Heart left ventricle (tissue), 16 donors: ENCODE data around the gene SMTNL1. TPM values are rescaled to one million over a fixed set of nuclear protein-coding genes. Genes with fewer than 3 reads are reported as not detected.
A peak's percentile ranks its signal among the peaks of the same experiment; 100 is the strongest.
"Not testable (repeated sequence)": the region's sequence is repeated elsewhere in the genome, so short reads cannot be mapped to it uniquely, and the experiment has no call there.

Experiments
- ATAC-seq, 4 donors: fragments of 200-7000 bp; cut with Tn5 transposase; one replicate each; pipeline ENCODE4 v1.9.1; 2020 to 2022; ENCODE audit warnings: moderate library complexity in 4 of 4, mild to moderate bottlenecking in 3 of 4, moderate number of reproducible peaks in 1 of 4
- DNase-seq, 5 donors: peaks; one replicate each; pipeline ENCODE4 v3.0.0-alpha.2; 2020
- H3K27ac ChIP-seq, 12 donors: fragments of 200-600 bp; sonication (generic) in 4 of 12; one replicate each; pipeline versions ENCODE4 v1.5.0 to v1.8.0; 2016 to 2022; ENCODE audit warnings: mild to moderate bottlenecking in 2 of 12
- H3K27me3 ChIP-seq, 9 donors: fragments of 200-600 bp; sonication (generic) in 2 of 9; one replicate each; pipeline versions ENCODE4 v1.5.1 to v1.8.0; 2016 to 2022; ENCODE audit warnings: mild to moderate bottlenecking in 3 of 9
- H3K36me3 ChIP-seq, 9 donors: fragments of 200-600 bp; sonication (generic) in 2 of 9; one replicate each; pipeline versions ENCODE4 v1.5.0 to v1.8.0; 2018 to 2022; ENCODE audit warnings: mild to moderate bottlenecking in 2 of 9
- H3K4me1 ChIP-seq, 12 donors: fragments of 200-600 bp; sonication (generic) in 4 of 12; one replicate each; pipeline versions ENCODE4 v1.5.0 to v1.8.0; 2016 to 2022; ENCODE audit warnings: mild to moderate bottlenecking in 3 of 12
- H3K4me3 ChIP-seq, 12 donors: fragments of 200-600 bp; sonication (generic) in 4 of 12; one replicate each; pipeline versions ENCODE4 v1.5.0 to v1.8.0; 2017 to 2022; ENCODE audit warnings: mild to moderate bottlenecking in 9 of 12, moderate library complexity in 4 of 12
- H3K9me3 ChIP-seq, 12 donors: fragments of 200-600 bp; sonication (generic) in 4 of 12; one replicate each; pipeline versions ENCODE4 v1.5.0 to v1.8.0; 2016 to 2022; ENCODE audit warnings: mild to moderate bottlenecking in 1 of 12
- CTCF ChIP-seq, 12 donors: fragments of 200-600 bp; sonication (generic) in 4 of 12; IDR thresholded peaks; one replicate each; pipeline versions ENCODE4 v1.5.0 to v1.8.0; 2018 to 2022; ENCODE audit warnings: antibody characterized with exemption in 12 of 12, mild to moderate bottlenecking in 5 of 12
- POLR2A ChIP-seq, 2 donors: fragments of 450-650 bp; IDR thresholded peaks; one replicate each; pipeline ENCODE4 v1.6.1; 2017; ENCODE audit warnings: antibody characterized with exemption in 2 of 2, mild to moderate bottlenecking in 2 of 2, moderate library complexity in 2 of 2
- WGBS, 4 donors: extraction: QIAGEN DNeasy Blood & Tissue Kit in 2 of 4; methylation state at CpG; one replicate each; pipeline versions ENCODE4 v1.1.5 to v1.1.7; 2013 to 2018; 5-methylcytosine and 5-hydroxymethylcytosine counted together
- intact Hi-C, 10 donors: fragments of 100-400 bp; cut with DNase I; formaldehyde crosslinking; loops; one replicate each; pipeline versions ENCODE4 v1.11.1 to v1.14.2; 2022
- polyA plus RNA-seq, 2 donors: library from polyadenylated mRNA; stranded (reverse); fragments of 200-250 nt; gene quantifications; one replicate each; pipeline ENCODE4 v1.2.3, GENCODE V29; 2013
- total RNA-seq, 9 donors: library from RNA; depleted of rRNA in 2 of 9; stranded (reverse); fragments of >200 nt in 2 of 9; fragmentation: NEBNext Ultra II Directional in 3 of 9; extraction: Animal tissue kit (Norgen Biotek cat#: 25700) in 3 of 9; gene quantifications; one replicate each; pipeline versions ENCODE4 v1.1.0 to v1.2.4, GENCODE V29; 2016 to 2023
- donor health status: ischemic (EF 13 %, LVEDD 7.1; RV severe dilation, severe dysfunction).
- donor health status: healthy with polysubstance abuse.
- donor health status: DM: no; HTN: yes; CAD: no.
- donor health status: DM: no; HTN: no; CAD: no.
- donor health status: ischemic (EF 25% LVEDD 6.9; RV normal size, moderate dysfunction).
- donor health status: ischemic (EF 25% LVEDD 5.7; RV mildly dilated, moderate dysfunction).
- donor health status: healthy.
- donor health status: DM: yes; HTN: yes; CAD: no.
- donor health status: ischemic (EF 35%, LVEDD 5.7; RV mildly dilated, moderate dysfunction).
- donor health status: nonischemic (EF 11% LVEDD 7.7; RV severe dilation, severe dysfunction).
- donor health status: DM: yes; HTN: yes; CAD: no.
- donor health status: PGD.
- donor health status: ischemic (EF 29% LVEDD 5.4; RV normal size, mild dysfunction).
- donor health status: nonischemic (EF 23%, LVEDD 6.1; RV moderate dilation, normal function).

SMTNL1 gene
- total and polyA plus RNA-seq, 11 donors, result not detected

- no peaks in the 10 kb centered on the region for H3K27me3 ChIP-seq
- peak overlapping the region in 11 of 12 donors; percentile 16 to 81 (median 72) for H3K27ac ChIP-seq
- no peaks in the 10 kb centered on the region for H3K9me3 ChIP-seq
- TF ChIP-seq CTCF (IDR thresholded peaks at IDR 0.05), result no peak
- no peak for TF ChIP-seq POLR2A (IDR thresholded peaks at IDR 0.05)
- H3K4me1 ChIP-seq, result peaks cover 0 to 21% (median 11%) of the 10 kb centered on the region in 12 donors
- peaks cover 0 to 19% (median 15%) of the 10 kb centered on the region in 9 donors for H3K36me3 ChIP-seq
- H3K4me3 ChIP-seq, result peak overlapping the region; percentile 55 to 91 (median 72)
- peak in 1 of 5 donors; percentile 26 for DNase-seq
- intact Hi-C loops, result loop anchor here in 2 of 10 donors (1.0 to 2.0 kb wide), 2 partner anchors 31 to 127 kb away; partner anchors contain the start of gene CLP1 (in 1 of the 2)
- peak in 1 of 4 donors; percentile 30 for ATAC-seq
- WGBS, 4 donors, result 1 to 4% (median 2%) methylated on average over 13 to 17 of the region's 17 CpGs
Observed at GRCh38 chr11:57530215-57530595, 7.2 kb upstream of the SMTNL1 start.

GRCh38 chr11:57530596-57531507 lies 6.5 kb upstream of the SMTNL1 start, which contains the start of gene TIMM10:
TSS of gene TIMM10 (minus strand) at chr11:57530754. CDS start at chr11:57530189, 565 bp downstream.
- intact Hi-C loops, result loop anchor here in 2 of 10 donors (1.0 to 2.0 kb wide), 2 partner anchors 32 to 126 kb away; partner anchors contain the start of gene CLP1 (in 1 of the 2)
- Histone ChIP-seq H3K4me1 (peaks cover 0 to 21% (median 11%) of the 10 kb centered on the region in 12 donors), H3K4me3 (peak within 1 kb of the TSS; percentile 55 to 91 (median 72)), H3K36me3 (peaks cover 0 to 19% (median 15%) of the 10 kb centered on the region in 9 donors), H3K27ac (peak within 1 kb of the TSS in 11 of 12 donors; percentile 39 to 81 (median 73)), H3K27me3 (no peaks in the 10 kb centered on the region), H3K9me3 (no peaks in the 10 kb centered on the region)
- peak; percentile 97 to 99 (median 98) for ATAC-seq
- DNase-seq, result peak; percentile 94 to 97 (median 96)
- TF ChIP-seq POLR2A (IDR thresholded peaks at IDR 0.05) (peak in 1 of 2 donors; percentile 25), CTCF (IDR thresholded peaks at IDR 0.05) (no peak)
- WGBS, 4 donors, result 0% methylated on average over 36 to 49 of the region's 49 CpGs

- H3K36me3 ChIP-seq, H3K4me3 ChIP-seq, ATAC-seq, intact Hi-C loops, DNase-seq, H3K9me3 ChIP-seq, H3K27ac ChIP-seq, H3K27me3 ChIP-seq: not testable (repeated sequence)
- H3K4me1 ChIP-seq, result peaks cover 0 to 15% (median 11%) of the 10 kb centered on the region in 12 donors
- 95 to 97% (median 96%) methylated on average over 7 of the region's 7 CpGs for WGBS, 4 donors
Observed at GRCh38 chr11:57534449-57534848, 2.9 kb upstream of the SMTNL1 start.

- Histone ChIP-seq H3K4me1 (peaks cover 0 to 4% (median 0%) of the 10 kb centered on the region in 12 donors), H3K36me3 (no peaks in the 10 kb centered on the region), H3K9me3 (no peaks in the 10 kb centered on the region), H3K4me3 (no peak overlapping the region), H3K27me3 (no peaks in the 10 kb centered on the region), H3K27ac (no peak overlapping the region)
- DNase-seq, result no peak
- intact Hi-C loops, result no loop called here
- no peak for ATAC-seq
- 50 to 72% (median 65%) methylated on average over 1 of the region's 1 CpG for WGBS, 4 donors
- no peak for TF ChIP-seq POLR2A (IDR thresholded peaks at IDR 0.05)
- no peak for TF ChIP-seq CTCF (IDR thresholded peaks at IDR 0.05)
Observed at GRCh38 chr11:57539342-57539741, 1.9 kb downstream of the SMTNL1 start.
